Suprapubic skin (tissue), 4 donors: ENCODE measurements around the gene TEC. TPM values are rescaled to one million over a fixed set of nuclear protein-coding genes. Genes with fewer than 3 reads are reported as not detected.
A peak's percentile ranks its signal among the peaks of the same experiment; 100 is the strongest.

Experiments used
- DNase-seq, 2 donors: peaks; one replicate each; pipeline ENCODE4 v3.0.0-alpha.2; 2019; ENCODE audit warnings: low spot score in 2 of 2
- H3K27ac ChIP-seq: fragments of 200-600 bp; sonication (generic); one replicate; pipeline ENCODE4 v1.5.1; 2019
- H3K27me3 ChIP-seq: fragments of 200-600 bp; sonication (generic); one replicate; pipeline ENCODE4 v1.5.1; 2019
- H3K36me3 ChIP-seq: fragments of 200-600 bp; sonication (generic); one replicate; pipeline ENCODE4 v1.5.1; 2019
- H3K4me1 ChIP-seq: fragments of 200-600 bp; sonication (generic); one replicate; pipeline ENCODE4 v1.5.1; 2019
- H3K4me3 ChIP-seq: fragments of 200-600 bp; sonication (generic); one replicate; pipeline ENCODE4 v1.5.1; 2019; ENCODE audit warnings: mild to moderate bottlenecking
- H3K9me3 ChIP-seq: fragments of 200-600 bp; sonication (generic); one replicate; pipeline ENCODE4 v1.5.1; 2019
- CTCF ChIP-seq, 2 donors: fragments of 200-600 bp in 1 of 2; fragments of 450-650 bp in 1 of 2; sonication (generic) in 1 of 2; IDR thresholded peaks; one replicate each; pipeline ENCODE4 v1.5.1; 2016 to 2019; ENCODE audit warnings: antibody characterized with exemption in 2 of 2, mild to moderate bottlenecking in 1 of 2, moderate library complexity in 1 of 2
- EP300 ChIP-seq: sonication (generic); formaldehyde crosslinking; IDR thresholded peaks from one replicate; pipeline ENCODE4 v1.6.1; 2017; ENCODE audit warnings: antibody characterized with exemption
- POLR2A ChIP-seq, 2 donors: fragments of 450-650 bp; IDR thresholded peaks; one replicate each; pipeline ENCODE4 v1.6.1; 2017; ENCODE audit warnings: antibody characterized with exemption in 2 of 2, mild to moderate bottlenecking in 2 of 2, moderate library complexity in 2 of 2
- POLR2AphosphoS5 ChIP-seq, 3 donors: sonication (generic); formaldehyde crosslinking; IDR thresholded peaks; one replicate each; pipeline ENCODE4 v1.6.1; 2017; ENCODE audit warnings: antibody characterized with exemption in 3 of 3
- WGBS: methylation state at CpG from one replicate; pipeline ENCODE4 v1.1.5; 2018; 5-methylcytosine and 5-hydroxymethylcytosine counted together
- total RNA-seq, 4 donors: library from RNA; depleted of rRNA; stranded (reverse); fragments of >200 nt; gene quantifications; one replicate each; pipeline ENCODE4 v1.1.0, GENCODE V29; 2016

The TEC gene
- total RNA-seq, 4 donors from 2014 or later, result 4.1 to 18.8 (median 7.2) TPM

GRCh38 chr4:48130100-48130499, 139.5 kb downstream of the TEC start:
- DNase-seq, result no peak
- TF ChIP-seq POLR2AphosphoS5 (IDR thresholded peaks at IDR 0.05) (no peak), CTCF (IDR thresholded peaks at IDR 0.05) (no peak), POLR2A (IDR thresholded peaks at IDR 0.05) (no peak), EP300 (no peak)
- no peak overlapping the region for H3K27ac ChIP-seq

DNA sequence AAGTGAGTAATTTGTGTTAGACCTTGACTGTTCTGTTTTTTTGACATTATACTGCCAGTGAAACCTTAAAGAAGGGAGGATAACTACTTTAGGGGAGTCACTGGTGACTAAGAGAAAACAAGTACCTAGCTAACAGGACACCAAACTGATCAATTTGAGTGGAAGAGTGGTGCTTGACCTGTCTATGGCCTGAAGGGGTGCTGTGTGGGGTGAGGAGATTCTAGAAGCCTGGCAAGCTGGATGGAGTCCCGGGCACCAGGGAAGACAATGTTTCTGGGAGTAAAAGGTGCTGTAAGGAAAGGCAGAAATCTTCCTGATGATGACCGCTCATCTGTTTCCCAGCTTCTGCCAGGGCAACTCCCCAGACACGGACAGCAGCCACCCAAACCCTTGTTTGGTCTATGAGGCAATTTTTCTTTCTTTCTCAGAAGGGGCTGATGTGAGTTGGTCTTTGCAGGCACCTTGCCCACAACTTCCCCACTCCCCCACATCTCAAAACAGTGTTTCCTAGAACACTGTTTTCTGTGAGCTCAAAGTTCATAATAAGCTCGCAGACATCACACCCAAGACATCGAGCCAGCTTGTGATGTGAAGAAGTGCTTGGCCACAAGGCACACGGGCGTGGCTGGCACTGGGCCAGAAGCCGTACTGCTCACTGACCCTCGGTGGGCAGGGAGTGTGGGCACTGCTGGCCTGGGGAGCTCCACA, 140.2 kb downstream of the TEC start:
- no peaks in the 10 kb centered on the region for H3K9me3 ChIP-seq
- no peak overlapping the region for H3K4me3 ChIP-seq
- no peaks in the 10 kb centered on the region for H3K36me3 ChIP-seq
- WGBS, result 32% methylated on average over 9 of the region's 9 CpGs
- no peak overlapping the region for H3K27ac ChIP-seq
- H3K27me3 ChIP-seq, result no peaks in the 10 kb centered on the region
- no peak for TF ChIP-seq POLR2A (IDR thresholded peaks at IDR 0.05)
- TF ChIP-seq EP300, result no peak
- no peak for TF ChIP-seq POLR2AphosphoS5 (IDR thresholded peaks at IDR 0.05)
- no peak for TF ChIP-seq CTCF (IDR thresholded peaks at IDR 0.05)
- H3K4me1 ChIP-seq, result peaks cover 11% of the 10 kb centered on the region
- DNase-seq, result no peak

More at GRCh38 chr4:48130100-48130499, 139.5 kb downstream of the TEC start:
- 78% methylated on average over 7 of the region's 7 CpGs for WGBS
- Histone ChIP-seq H3K4me3 (no peak overlapping the region), H3K9me3 (no peaks in the 10 kb centered on the region), H3K27me3 (no peaks in the 10 kb centered on the region), H3K4me1 (peaks cover 11% of the 10 kb centered on the region), H3K36me3 (peaks cover under 1% of the 10 kb centered on the region)

- Histone ChIP-seq H3K9me3 (no peaks in the 10 kb centered on the region), H3K27me3 (no peaks in the 10 kb centered on the region), H3K36me3 (no peaks in the 10 kb centered on the region), H3K27ac (no peak overlapping the region), H3K4me1 (peaks cover 11% of the 10 kb centered on the region), H3K4me3 (peak overlapping the region; percentile 37)
- no peak for DNase-seq
- TF ChIP-seq POLR2AphosphoS5 (IDR thresholded peaks at IDR 0.05), result no peak
- TF ChIP-seq CTCF (IDR thresholded peaks at IDR 0.05), result peak; percentile 26 to 30
- 6% methylated on average over 13 of the region's 13 CpGs for WGBS
Observed at GRCh38 chr4:48127682-48128404, 141.8 kb downstream of the TEC start.

- Histone ChIP-seq H3K4me3 (no peak overlapping the region), H3K9me3 (no peaks in the 10 kb centered on the region), H3K36me3 (no peaks in the 10 kb centered on the region), H3K27ac (no peak overlapping the region), H3K4me1 (peaks cover 11% of the 10 kb centered on the region), H3K27me3 (no peaks in the 10 kb centered on the region)
- TF ChIP-seq POLR2A (IDR thresholded peaks at IDR 0.05), result no peak
- no peak for TF ChIP-seq EP300
- no peak for TF ChIP-seq CTCF (IDR thresholded peaks at IDR 0.05)
- no peak for DNase-seq
- 51% methylated on average over 3 of the region's 3 CpGs for WGBS
Observed at GRCh38 chr4:48127231-48127630, 142.4 kb downstream of the TEC start.

DNA sequence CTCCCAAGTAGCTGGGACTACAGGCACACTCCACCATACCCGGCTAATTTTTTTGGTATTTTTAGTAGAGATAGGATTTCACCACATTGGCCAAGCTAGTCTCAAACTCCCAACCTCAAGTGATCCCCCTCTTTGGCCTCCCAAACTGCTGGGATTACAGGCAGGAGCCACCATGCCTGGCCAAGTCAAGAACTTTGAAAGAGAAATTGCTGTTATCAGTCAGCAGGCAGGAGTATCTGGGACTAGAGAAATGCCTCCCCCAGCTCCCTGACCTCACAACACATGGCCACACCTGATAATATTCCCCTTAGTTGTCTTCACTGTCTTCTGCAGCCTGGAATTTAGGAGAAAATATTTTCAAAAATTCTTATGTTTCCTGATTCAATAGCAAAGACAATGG, 143.0 kb downstream of the TEC start:
- Histone ChIP-seq H3K27ac (no peak overlapping the region), H3K27me3 (no peaks in the 10 kb centered on the region), H3K9me3 (no peaks in the 10 kb centered on the region), H3K4me3 (no peak overlapping the region), H3K36me3 (no peaks in the 10 kb centered on the region), H3K4me1 (peaks cover 11% of the 10 kb centered on the region)
- no peak for TF ChIP-seq POLR2A (IDR thresholded peaks at IDR 0.05)
- no peak for TF ChIP-seq POLR2AphosphoS5 (IDR thresholded peaks at IDR 0.05)
- TF ChIP-seq EP300, result no peak
- no peak for TF ChIP-seq CTCF (IDR thresholded peaks at IDR 0.05)
- DNase-seq, result no peak
- 95% methylated on average over 1 of the region's 1 CpG for whole genome bisulfite sequencing
